Astrocyte of the cerebellum (primary cell): ENCODE data around the gene GHRH.

Source experiments
- DNase-seq: peaks from one replicate; pipeline ENCODE4 v3.0.0-alpha.2; 2011; ENCODE audit warnings: low read depth
- H3K4me3 ChIP-seq: 2 replicates; pipeline ENCODE4 v1.5.1; 2011; ENCODE audit warnings: mild to moderate bottlenecking, low read depth, low read length, moderate library complexity
- CTCF ChIP-seq: IDR thresholded peaks from 2 replicates; pipeline ENCODE4 v1.5.1; 2012; ENCODE audit warnings: low read length, low read depth, moderate library complexity, mild to moderate bottlenecking; ENCODE audit errors: missing control alignments
- in situ Hi-C: cut with HindIII; loops from 2 replicates; pipeline ENCODE4 v1.10.0; 2017; ENCODE audit warnings: low sequenced_read_pairs

Gene GHRH

DNA sequence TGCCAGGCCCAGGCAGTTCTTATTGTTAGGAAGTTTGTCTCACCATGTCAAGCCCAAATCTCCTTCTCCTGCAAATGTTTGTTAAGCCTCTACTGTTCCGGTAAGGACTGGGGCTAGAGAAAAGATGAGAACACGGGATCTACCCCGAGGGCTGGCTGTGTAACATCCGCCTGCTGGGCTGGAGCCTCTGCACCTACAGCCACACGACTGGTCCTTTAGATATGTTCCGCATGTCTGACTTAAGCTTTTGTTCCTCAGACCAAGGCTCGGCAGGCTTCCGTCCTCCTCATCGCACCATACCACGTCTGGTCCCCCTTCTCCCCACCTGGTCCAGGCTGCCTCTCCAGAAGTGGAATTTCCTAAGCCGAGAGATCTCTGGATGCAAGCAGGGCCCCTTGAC is 2.6 kb downstream of the GHRH start:
- in situ Hi-C loops: no loop called here

DNA sequence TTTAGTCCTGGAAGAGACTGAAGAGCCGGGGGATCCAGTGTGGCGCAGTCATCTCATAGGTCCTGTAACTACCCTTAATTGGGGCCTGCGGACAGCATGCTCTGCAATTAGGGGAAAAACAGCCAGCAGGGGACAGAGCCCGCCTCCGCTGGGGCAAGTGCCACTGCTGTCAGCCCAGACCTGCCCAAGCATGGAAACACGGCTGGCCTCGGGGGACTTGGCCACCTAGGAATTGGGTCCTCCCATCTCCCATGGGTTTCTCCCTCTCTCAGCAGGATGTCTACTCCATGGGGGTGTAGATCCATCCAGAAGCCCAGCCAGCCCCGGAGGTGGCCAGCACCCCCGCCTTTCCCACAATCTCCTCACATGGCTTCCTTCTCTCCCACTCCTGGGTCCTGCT is 3.6 kb downstream of the GHRH start:
- in situ Hi-C loops: no loop called here
- no peak overlapping the region for H3K4me3 ChIP-seq
- no peak for TF ChIP-seq CTCF
- no peak for DNase-seq

More for the DNA sequence above, 2.6 kb downstream of the GHRH start:
- no peak for TF ChIP-seq CTCF
- no peak overlapping the region for H3K4me3 ChIP-seq
- DNase-seq: no peak

- in situ Hi-C loops: no loop called here
- DNase-seq: no peak
- TF ChIP-seq CTCF: no peak
- no peak overlapping the region for H3K4me3 ChIP-seq
Observed at GRCh38 chr20:37257530-37257929, 4.1 kb downstream of the GHRH start.

DNA sequence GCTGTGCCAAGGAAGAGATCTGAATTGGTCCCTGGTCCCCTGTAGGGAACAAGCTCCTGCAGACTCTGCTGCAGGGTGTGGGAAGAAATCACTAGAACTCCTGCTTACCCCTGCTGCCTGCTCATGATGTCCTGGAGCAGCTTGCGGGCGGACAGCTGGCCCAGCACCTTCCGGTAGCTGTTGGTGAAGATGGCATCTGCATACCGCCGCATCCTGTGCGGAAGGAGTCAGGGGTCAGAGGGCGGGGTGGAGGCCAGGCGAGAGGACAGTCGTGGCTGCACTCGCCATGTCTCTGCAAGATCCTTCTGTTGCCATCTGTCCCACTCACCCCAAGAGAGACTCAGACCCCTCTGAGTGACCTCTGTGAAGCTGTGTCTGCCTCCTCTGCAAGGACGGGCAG is 5.3 kb downstream of the GHRH start:
- in situ Hi-C loops: no loop called here
- H3K4me3 ChIP-seq: no peak overlapping the region
- no peak for TF ChIP-seq CTCF

GRCh38 chr20:37254114-37254878 is 7.3 kb downstream of the GHRH start:
- no peak for DNase-seq
- H3K4me3 ChIP-seq: no peak overlapping the region
- in situ Hi-C loops: no loop called here
- TF ChIP-seq CTCF: no peak

More for the DNA sequence above, 5.3 kb downstream of the GHRH start:
- DNase-seq: no peak

GRCh38 chr20:37253087-37253486 is 8.5 kb downstream of the GHRH start:
- H3K4me3 ChIP-seq: no peak overlapping the region
- no peak for DNase-seq
- in situ Hi-C loops: no loop called here
- no peak for TF ChIP-seq CTCF
